ENCODE results near the gene TBC1D7.

Gene TBC1D7

GRCh38 chr6:13272131-13273046 is 55.9 kb downstream of the TBC1D7 start:
- DNase-seq (ENCODE audit: low spot score): no peak

DNA sequence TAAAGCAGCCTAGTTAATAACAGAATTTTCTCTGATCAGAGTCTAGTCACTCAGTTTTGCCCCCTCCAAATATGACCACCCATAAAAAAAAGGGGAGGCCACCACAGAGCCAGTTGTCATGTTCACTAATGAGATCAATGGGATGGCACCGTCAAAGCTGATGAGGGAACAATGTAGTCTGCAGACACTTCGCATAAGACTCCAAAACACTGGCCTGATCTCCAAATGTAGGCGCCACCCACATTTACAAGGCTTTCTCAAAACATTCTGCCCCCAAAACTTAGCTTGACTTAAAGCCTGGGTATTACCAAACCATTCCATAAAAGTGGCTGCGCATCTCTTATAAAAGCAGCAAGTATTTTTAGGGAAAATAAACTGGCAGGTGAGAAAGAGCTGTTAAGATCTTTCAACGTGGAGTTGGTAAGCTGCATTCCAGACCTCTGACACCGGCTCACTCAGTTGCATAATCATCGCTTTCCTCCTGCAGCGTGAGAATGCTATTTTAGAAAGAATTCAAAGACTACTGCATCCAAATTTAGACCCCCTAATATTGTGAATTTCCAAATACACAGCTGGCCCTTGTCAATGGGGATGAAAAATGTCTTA is 59.3 kb downstream of the TBC1D7 start:
- DNase-seq (ENCODE audit: low spot score): no peak

GRCh38 chr6:13267142-13267651 is 61.1 kb downstream of the TBC1D7 start:
- DNase-seq (ENCODE audit: low spot score): peak; percentile 63

DNA sequence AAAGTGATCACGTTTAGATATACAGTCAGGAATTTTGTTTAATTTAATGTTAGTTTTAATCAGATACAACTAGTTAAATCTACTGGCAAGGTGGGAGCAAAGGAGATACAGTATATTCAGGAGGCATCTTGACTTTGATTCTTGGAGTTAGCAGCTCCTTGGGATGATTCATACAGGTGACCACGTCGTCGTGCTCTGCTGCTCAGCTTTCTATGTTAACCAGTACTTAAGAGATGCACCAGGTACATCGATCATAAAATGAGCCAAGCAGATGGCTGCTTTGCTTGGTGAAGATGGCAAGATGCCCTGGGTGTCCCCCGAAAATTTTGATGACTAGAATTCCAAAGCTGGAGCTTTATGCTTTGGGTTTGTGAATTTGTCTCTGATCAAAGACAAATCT is 64.7 kb downstream of the TBC1D7 start:
- no peak for DNase-seq (ENCODE audit: low spot score)

DNA sequence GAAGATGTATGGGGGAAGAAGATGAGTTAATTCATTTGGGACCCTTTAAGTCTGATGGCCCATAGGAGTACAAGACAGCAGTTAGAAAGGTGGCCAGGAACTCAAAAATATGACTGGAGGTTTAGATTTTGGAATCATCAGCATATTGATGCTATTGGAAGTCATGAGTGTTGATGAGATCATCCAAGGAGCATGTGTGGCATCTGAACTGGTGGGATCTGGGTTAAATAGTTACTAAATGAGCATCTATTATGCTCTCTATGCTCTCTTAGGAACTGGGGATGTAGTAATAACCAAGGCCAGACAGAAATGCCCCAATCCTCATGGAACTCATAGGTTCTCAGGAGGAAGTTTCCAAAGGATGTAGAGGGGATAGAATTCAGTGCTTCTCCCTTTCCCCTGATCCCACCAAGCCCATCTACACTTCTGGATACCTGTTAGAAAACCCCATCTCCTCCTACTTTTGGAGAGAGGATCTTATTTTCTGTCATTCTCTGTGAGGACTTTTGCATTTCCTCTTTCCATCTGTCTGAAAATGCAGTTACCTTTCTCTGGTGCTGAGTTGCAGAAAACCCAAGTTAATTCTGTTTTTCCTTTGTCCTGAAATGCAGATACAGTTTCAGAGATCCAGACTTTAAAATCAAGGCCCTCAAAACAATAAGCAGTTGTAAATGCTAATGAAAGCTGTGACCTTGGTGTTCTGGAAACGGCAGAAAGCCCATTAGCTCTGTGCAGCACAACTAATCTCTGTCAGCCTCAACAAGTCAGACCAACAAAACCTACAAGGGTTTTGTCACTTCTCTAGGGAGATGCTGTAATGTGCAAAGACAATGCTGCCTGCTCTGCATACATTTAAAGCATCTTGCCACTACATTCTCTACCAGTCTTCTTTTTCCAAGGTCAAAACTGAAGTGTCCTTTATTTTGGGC is 65.8 kb downstream of the TBC1D7 start:
- no peak for DNase-seq (ENCODE audit: low spot score)

DNA sequence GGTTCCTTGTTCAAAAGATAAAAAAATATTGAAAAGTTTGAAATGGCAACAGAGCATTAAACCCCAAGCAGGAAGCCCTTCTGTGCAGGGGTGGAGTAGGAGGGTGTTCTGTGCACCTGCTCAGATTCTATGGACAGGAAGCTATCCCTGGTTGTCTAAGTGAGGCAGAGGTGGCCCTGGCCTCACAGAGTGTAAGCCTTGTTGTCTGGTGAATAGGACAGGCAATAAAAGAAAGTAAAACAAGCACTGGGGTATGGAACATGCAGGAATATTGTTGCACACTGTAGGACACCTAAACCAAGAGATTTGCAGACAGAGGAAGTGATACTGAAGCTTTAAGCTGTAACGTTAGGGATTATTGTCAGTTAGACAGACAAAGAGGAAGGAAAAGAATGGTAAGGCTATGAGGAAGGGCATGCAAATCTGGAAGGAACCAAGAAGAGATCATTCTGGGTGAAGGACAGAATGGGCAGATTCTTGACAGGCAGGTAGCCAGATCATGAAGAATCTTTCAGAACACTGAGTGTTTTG is 66.8 kb downstream of the TBC1D7 start:
- DNase-seq (ENCODE audit: low spot score): no peak

DNA sequence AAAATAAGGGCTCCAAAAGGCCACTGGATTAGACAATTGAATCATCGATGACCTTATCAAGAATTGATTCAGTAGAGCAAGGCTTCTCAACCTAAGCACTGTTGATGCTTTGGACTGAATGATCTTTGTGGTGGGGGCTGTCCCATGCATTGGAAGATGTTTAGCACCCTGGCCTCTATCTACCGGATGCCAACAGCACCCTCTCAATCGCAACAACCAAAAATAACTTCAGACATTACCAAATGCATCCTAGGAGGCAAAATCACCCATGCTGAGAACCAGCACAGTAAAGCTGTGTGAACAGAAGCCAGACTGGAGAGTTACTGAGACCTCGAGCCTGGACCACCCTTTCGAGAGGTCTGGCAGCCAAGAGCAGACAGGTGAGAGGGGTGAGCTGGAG is 67.5 kb downstream of the TBC1D7 start:
- no peak for DNase-seq (ENCODE audit: low spot score)

DNA sequence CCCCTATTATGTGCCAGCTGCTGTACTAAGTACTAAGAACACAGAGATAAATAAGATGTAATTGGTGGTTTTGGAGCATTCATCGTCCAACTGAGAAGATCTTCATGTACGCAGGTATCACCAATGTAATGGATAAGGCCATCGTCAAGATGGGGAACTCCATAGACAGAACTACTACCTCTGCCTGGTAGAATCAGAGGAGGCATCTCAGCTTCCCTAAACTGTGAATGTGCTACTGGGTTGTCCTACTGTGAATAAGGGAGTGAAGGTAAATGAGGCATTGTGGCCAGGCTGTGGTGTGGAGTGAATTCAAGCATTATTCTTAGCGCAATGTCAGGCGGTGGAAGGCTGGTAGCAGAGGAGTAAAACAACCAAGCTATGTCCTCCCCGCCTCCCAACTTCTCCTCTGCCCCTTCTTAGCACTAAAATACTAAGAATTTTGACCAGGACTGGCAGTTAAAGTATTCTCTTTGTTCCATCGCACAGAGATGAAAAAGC is 68.2 kb downstream of the TBC1D7 start:
- DNase-seq (ENCODE audit: low spot score): no peak

DNA sequence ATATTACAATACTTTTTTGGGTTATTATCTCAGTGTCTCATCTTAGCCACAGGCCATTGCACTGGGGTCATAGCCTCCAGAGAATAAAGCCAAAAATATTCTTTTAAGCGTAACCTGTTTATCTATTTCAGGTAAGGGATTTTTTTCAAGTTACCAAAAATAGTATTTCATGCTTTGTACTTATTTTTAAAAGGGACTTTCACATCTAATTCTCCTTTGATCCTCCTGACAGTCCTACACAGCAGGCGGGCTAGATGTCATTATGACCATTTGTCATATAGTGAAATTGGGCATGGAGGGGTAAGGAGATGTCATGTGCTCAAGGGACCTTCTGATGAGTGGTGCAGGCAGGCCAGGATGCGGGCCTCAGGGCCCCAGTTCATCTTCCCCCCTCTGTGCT is 68.9 kb downstream of the TBC1D7 start:
- DNase-seq (ENCODE audit: low spot score): no peak

GRCh38 chr6:13256266-13257001 is 71.9 kb downstream of the TBC1D7 start:
- no peak for DNase-seq (ENCODE audit: low spot score)

All from activated CD4-positive, alpha-beta T cell treated with anti-CD3 and anti-CD28 coated beads, Interleukin-2, Interleukin-4, amounts not matched to agents 100 ng/mL and 50 ng/mL, durations not matched to agents 16 hours and 8 hours (primary cell).